Femur (tissue), 1 donor: ENCODE data around the gene SHOX.

Experiments
- DNase-seq: peaks from one replicate; pipeline ENCODE4 v3.0.0-alpha.2; 2017

The SHOX gene

DNA sequence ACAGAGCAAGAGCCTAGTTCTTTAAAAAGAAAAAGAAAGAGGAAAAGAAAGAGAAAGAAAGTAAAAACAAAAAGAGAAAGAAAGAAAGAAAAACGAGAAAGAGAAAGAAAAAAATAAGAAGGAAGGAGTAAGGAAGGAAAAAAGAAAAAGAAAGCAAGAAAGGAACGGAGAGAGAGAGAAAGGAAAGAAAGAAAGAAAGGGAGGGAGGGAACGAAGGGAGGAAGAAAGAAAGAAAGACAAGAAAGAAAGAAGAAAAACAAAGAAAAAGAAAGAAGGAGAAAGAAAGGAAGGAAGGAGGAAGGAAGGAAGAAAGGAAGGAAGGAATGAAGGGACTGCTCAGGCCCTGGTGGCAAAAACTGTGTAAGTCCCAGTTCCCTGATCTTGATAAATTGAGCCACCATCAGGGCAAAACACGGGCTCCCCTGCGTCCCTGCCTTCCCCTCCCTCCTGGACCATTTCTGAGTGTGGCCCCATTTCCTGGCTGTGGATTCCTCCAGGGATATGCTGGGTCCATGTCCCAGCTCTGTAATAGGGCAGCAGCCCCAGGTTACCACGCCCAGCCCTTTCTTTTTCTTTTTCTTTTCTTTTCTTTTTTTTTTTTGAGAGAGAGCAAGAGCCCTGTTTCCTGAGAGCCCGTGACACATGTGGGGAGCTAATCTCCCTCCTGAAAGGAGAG lies 44.8 kb downstream of the SHOX start:
- no peak for DNase-seq

DNA sequence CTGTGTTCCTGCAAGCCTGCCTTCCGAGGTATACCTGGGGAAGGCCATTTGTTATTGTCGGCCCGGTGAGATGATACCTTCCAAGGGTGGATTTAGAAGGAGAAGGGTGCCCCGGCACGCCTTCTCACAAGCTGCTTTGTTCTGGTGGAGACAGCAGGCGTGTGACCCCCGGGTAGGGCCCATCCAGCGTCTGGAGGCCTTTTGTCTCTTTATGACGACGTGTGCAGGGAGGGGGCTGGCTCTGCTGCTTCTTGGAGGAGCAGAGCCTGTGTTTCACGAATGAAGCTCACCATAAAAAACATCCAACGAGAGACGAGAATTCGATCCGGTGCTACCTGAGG lies 45.3 kb downstream of the SHOX start:
- DNase-seq = no peak

DNA sequence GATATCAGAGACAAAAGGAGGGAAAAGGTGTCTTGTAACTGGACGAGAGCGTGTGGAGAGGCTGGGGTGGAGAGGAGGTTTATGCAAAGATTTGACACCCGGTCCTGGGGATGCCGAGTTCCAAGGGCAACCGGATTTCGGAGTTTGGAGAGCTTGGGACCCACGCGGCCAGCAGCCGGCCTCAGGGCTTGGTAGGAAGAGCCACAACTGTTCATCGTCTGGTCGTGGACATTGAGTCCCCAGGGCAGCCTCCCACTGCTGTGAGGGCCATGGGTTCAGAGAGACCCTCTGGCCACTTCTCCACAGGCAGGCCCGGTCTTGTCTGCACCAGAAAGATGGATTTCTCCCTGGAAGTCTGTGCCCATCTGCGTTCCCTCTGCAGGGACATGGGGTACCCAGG lies 46.8 kb downstream of the SHOX start:
- no peak for DNase-seq

DNA sequence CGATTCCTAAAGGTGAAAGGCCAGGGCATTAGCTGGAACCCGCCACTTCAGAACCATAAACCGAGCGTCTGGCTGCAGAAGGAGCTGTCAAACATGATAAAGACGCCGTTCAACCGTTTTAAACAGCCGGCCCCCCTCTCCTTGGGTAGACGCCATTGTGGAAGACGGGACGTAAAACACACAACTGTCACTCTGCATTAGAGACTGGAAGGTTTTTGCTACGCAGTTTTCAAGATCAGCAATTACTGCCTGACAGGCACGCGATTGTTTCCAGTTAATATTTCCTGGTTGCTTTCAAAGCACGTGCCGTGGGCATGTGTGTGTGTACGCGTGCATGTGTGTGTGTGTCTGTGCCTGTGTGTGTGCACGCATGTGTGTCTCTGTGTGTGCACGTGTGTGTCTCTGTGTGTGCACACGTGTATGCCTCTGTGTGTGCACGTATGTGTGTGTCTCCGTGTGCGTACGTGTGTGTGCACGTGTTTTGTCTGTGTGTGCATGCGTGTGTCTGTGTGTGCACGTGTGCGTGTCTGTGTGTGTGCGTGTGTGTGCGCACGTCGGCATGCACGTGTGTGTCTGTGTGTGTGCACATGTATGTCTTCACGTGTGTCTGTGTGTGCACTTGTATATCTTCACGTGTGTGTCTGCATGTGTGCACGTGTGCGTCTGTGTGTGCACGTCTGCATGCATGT lies 48.8 kb downstream of the SHOX start:
- no peak for DNase-seq

DNA sequence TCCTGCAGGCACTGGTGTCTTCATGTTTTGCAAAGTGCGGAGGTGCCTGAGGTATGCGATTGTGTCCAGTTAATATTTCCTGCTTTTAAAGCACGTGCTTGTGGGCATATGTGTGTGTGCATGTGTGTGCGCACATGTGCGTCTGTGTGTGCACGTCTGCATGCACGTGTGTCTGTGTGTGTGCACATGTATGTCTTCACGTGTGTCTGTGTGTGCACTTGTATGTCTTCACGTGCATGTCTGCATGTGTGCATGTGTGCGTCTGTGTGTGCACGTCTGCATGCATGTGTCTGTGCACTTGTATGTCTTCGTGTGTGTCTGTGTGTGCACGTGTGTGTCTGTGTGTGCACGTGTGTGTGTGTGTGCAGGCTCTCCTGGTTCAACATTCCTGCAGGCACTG lies 49.5 kb downstream of the SHOX start:
- DNase-seq = no peak

DNA sequence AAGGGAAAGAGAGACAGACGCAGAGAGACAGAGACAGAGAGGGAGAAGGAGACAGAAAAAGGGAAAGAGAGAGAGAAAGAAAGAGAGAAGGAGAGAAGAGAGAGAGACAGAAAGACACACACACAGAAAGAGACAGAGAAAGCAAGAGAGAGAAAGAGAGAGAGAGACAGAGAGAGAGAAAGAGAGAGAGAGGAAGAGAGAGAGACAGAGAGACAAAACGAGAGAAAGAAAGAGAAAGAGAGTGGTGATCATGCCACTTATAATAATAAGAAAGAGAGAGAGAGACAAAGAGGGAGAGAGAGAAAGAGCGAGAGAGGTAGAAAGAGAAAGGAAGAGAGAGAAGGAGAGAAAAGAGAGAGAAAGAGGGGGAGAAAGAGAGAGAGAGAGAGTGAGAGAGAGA lies 51.4 kb downstream of the SHOX start:
- no peak for DNase-seq

DNA sequence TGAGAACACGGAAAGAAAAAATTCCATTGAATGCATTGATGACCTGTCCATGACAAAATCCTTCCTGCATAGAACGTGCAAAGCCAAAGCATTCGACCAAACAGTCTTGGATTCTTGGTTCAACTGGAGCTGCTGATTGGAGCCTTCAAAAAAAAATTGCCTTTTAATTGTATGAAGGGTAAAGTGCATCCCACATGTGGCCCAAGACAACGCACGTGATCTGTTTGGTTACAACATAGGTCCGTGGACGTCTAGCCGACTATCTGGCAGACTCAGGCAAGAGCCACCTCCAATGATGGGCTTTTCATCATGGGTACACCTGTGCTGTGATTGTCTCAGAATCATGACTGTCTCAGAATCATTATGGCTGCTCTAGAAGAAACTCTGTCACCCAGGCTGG lies 52.3 kb downstream of the SHOX start:
- DNase-seq = no peak

DNA sequence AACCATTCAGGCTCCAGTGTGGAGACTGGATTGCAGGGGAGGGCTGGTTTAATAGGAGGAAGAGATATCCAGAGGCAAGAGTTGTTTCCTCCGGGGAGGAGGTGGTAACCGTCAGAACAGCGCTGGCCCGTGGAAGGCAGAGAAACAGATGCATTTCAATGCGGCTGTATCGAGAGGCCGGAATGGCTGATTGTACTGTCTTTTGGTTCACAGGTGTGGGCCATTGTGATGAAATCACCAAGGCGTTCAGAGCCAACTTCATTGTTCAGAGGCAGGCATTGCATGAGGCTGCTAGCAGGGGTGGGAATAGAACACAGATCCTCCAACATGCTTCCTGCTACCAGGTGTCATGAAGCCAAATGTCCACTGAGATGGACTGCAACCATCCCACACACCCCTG lies 53.0 kb downstream of the SHOX start:
- no peak for DNase-seq

DNA sequence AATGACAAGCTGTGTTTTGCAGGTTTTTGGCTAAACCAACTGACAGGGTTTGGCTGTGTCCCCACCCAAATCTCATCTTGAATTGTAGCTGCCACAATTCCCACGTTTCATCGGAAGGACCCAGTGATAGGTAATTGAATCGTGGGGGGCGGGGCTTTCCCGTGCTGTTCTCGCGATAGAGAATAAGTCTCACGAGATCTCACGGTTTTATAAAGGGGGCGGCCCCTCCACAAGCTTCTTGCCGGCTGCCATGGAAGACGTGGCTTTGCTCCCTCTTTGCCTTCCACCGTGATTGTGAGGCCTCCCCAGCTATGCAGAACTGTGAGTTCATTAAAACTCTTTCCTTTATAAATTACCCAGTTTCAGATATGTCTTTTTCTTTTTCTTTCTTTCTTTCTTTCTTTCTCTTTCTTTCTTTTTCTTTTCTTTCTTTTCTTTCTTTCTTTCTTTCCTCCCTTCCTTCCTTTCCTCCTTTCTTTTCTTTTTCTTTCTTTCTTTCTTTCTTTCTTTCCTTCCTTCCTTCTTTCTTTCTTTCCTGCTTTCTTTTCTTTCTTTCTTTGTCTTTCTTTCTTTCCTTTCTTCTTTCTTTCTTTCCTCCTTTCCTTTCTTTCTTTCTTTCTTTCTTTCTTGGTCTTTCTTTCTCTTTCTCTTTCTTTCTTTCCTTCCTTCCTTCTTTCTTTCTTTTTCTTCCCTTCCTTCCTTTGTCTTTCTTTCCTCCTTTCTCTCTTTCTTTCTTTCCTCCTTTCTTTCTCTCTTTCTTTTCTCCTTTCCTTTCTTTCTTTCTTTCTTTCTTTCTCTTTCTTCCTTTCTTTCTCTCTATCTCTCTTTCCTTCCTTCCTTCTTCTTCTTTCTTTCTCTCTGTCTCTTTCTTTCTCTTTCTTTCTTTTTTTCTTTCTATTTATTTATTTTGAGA lies 54.8 kb downstream of the SHOX start:
- DNase-seq = no peak

DNA sequence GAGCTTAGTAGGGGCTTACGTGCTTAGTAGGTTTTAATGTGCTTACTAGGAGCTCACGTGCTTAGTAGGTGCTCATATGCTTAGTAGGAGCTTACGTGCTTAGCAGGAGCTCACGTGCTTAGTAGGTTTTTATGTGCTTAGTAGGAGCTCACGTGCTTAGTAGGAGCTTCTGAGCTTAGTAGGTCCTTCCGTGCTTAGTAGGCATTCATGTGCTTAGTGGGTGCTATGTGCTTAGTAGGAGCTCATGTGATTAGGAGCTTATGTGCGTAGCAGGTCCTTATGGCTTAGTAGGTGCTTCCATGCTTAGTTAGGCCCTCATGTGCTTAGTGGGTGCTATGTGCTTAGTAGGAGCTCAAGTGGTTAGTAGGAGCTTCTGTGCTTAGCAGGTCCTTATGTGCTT lies 59.4 kb downstream of the SHOX start:
- DNase-seq = no peak

DNA sequence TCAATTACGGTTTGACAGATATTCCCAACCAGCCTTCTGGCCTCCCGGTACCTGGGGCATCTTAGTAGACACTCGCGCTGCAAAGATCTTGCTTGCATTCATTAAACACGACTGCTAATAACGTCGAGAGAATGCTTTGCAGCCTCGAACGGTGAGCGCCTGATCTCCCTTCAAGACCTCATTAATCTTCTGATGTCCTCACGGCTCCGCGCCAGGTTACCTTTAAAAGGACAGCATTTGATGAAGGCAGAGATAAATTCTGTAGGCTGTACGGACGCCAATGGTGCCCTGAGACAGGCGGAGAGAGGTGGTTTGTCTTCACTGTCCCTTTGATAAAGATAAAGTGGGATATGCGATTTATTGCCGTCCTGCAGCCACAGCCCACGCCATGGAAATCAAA lies 64.2 kb downstream of the SHOX start:
- no peak for DNase-seq

DNA sequence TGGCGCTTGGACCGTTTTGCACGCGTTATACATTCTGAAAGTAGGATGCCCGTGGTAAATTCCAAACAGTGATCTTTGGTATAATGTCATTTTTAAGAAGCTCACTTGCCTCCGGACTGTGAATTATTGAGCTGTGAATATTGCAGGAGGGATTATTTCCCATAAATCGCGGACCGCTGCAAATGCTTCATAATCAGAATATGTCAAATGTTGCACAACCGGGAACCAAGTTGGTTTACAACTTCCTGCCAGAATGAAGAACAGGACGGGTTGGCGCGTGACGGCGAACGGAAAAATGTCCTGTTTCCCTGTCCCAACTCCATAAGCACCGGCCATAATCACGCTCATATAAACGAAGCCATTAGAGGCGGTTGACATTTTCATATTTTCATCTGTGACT lies 67.6 kb downstream of the SHOX start:
- DNase-seq = peak; percentile 29

DNA sequence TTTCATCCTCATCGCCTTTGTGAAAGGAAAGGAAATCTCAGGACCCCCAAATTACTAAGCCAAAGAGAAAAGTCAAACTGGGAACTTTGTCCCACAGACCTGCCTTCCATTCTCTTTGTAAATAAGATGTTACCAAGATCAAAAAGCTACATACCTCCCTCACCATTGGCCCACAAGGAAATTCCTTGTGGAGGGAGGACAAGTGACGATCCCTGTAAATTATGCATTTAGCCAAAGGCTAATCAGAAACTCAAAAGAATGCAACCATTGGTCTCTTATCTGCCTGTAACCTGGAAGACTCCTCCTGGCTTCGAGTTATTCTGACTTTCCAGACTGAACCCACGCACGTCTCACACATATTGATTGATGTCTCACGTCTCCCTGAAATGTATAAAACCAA lies 70.3 kb downstream of the SHOX start:
- DNase-seq = no peak

DNA sequence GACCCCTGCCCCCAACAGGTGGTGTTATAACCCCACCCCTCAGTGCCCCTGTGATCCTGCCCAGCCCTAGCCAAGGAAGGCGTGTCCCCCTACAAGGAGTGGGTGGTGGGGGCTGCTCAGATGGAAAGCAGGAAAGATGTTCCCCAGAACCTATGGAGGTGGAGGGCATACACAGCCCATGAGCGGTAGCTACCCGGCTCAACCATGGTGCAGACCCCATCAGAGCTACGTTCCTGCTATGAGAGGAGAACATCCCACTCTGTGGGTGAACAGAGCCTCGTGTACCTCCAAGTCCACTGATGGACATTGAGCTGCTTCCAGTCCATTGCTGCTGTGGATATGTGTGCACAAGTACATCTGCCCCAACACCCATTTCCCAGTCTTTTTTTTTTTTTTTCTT lies 71.1 kb downstream of the SHOX start:
- no peak for DNase-seq

DNA sequence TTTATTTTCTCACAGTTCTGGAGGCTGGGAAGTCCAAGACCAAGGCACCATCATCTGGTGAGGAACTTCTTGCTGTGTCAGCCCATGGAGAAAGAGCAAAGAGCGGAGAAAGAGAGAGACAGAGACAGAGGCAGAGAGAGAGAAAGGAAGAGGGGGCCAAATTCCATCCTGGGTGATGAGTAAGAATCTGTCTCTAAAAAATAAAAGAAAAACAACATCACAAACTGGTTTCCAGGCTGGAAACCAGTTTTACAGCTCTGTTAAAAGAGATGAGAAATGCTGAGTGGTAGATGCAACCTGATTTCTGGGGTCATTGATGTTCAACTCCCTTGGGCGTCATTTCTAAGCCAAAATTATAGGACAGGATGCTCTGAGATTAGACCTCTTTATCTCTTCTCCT lies 72.9 kb downstream of the SHOX start:
- no peak for DNase-seq

DNA sequence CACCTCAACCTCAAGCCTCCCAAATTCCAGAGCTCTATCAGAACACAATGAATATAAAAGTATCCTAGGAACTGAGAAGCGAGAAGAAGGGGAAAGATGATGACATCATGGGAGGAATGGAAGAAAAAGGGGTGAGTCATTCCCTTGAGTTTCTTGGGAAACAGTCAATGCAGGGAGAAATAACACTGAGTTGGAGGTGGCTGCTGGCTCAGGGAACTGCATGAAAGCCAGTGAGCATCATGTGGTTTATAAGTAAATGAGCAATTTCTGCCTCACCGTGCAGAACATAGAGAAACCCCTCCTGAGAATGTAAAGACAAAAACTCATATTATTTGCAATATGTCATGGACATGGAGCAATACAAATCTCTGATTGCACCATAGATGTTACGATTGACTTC lies 73.3 kb downstream of the SHOX start:
- DNase-seq = no peak
